CD8-positive, alpha-beta memory T cell (primary cell): Measurements from ENCODE around the gene PROM1. TPM values are rescaled to one million over a fixed set of nuclear protein-coding genes. Genes with fewer than 3 reads are reported as not detected.
A peak's percentile ranks its signal among the peaks of the same experiment; 100 is the strongest.

Experiments used
- CTCF ChIA-PET: fragments of 350-600 bp; sonication (Branson Sonifier 250); formaldehyde crosslinking; loops from one replicate; lab custom pipeline; 2021; ENCODE audit warnings: antibody characterized with exemption; lab: Charles Lee
- POLR2A ChIA-PET: fragments of 350-600 bp; sonication (Branson Sonifier 250); formaldehyde crosslinking; loops from one replicate; lab custom pipeline; 2021; ENCODE audit warnings: antibody characterized with exemption; lab: Charles Lee
- DNase-seq, 5 donors: peaks; one replicate each; pipeline versions ENCODE4 v3.0.0 to v3.0.0-alpha.2; 2020 to 2022; ENCODE audit warnings: mixed read lengths in 1 of 5
- H3K27ac ChIP-seq: one replicate; pipeline ENCODE4 v1.7.0; 2013; ENCODE audit warnings: low read depth, mild to moderate bottlenecking, low read length, moderate library complexity
- H3K27me3 ChIP-seq: 2 replicates; pipeline ENCODE4 v1.7.0; 2013; ENCODE audit warnings: low read length, mild to moderate bottlenecking; ENCODE audit not compliant: insufficient read depth, poor library complexity, severe bottlenecking
- H3K36me3 ChIP-seq: 2 replicates; pipeline ENCODE4 v1.7.0; 2013; ENCODE audit warnings: mild to moderate bottlenecking, low read length, moderate library complexity; ENCODE audit not compliant: insufficient read depth
- H3K4me1 ChIP-seq: 2 replicates; pipeline ENCODE4 v1.7.0; 2013; ENCODE audit warnings: mild to moderate bottlenecking, low read length, moderate library complexity; ENCODE audit not compliant: insufficient read depth
- H3K4me3 ChIP-seq: 2 replicates; pipeline ENCODE4 v1.7.0; 2013; ENCODE audit warnings: mild to moderate bottlenecking, low read length
- H3K9me3 ChIP-seq: 2 replicates; pipeline ENCODE4 v1.7.0; 2013; ENCODE audit warnings: mild to moderate bottlenecking, low read length
- H3K27ac Mint-ChIP-seq, 8 donors: one replicate each; pipeline ENCODE4 v1.8.0; 2020 to 2021; ENCODE audit warnings: mixed read lengths in 8 of 8, mild to moderate bottlenecking in 6 of 8, inconsistent platforms in 3 of 8, moderate library complexity in 3 of 8
- H3K27me3 Mint-ChIP-seq, 2 donors: one replicate each; pipeline ENCODE4 v1.8.0; 2020 to 2021; ENCODE audit warnings: mixed read lengths in 2 of 2, mild to moderate bottlenecking in 1 of 2, moderate library complexity in 1 of 2
- H3K36me3 Mint-ChIP-seq, 3 donors: one replicate each; pipeline ENCODE4 v1.8.0; 2020 to 2021; ENCODE audit warnings: mixed read lengths in 3 of 3, inconsistent platforms in 1 of 3, mild to moderate bottlenecking in 1 of 3
- H3K4me1 Mint-ChIP-seq, 3 donors: one replicate each; pipeline ENCODE4 v1.8.0; 2020 to 2021; ENCODE audit warnings: mixed read lengths in 3 of 3, inconsistent platforms in 1 of 3, mild to moderate bottlenecking in 1 of 3
- H3K4me3 Mint-ChIP-seq, 7 donors: one replicate each; pipeline ENCODE4 v1.8.0; 2020 to 2021; ENCODE audit warnings: mixed read lengths in 7 of 7, mild to moderate bottlenecking in 6 of 7, moderate library complexity in 4 of 7, inconsistent platforms in 2 of 7
- H3K9me3 Mint-ChIP-seq, 5 donors: one replicate each; pipeline ENCODE4 v1.8.0; 2020 to 2022; ENCODE audit warnings: mixed read lengths in 5 of 5, mild to moderate bottlenecking in 3 of 5, moderate library complexity in 2 of 5, inconsistent platforms in 1 of 5
- polyA plus RNA-seq: library from polyadenylated mRNA; unstranded; fragments of 300-500 nt; fragmentation: Illumina TruSeq; gene quantifications from one replicate; pipeline ENCODE4 v1.2.3, GENCODE V29; 2021
- total RNA-seq, 2 experiments: library from RNA; stranded (reverse); gene quantifications; one replicate each; pipeline ENCODE4 v1.2.3, GENCODE V29; 2021

PROM1 gene
- total and polyA plus RNA-seq, 3 experiments from 2014 or later: 0.72 TPM; not detected in 2

DNA sequence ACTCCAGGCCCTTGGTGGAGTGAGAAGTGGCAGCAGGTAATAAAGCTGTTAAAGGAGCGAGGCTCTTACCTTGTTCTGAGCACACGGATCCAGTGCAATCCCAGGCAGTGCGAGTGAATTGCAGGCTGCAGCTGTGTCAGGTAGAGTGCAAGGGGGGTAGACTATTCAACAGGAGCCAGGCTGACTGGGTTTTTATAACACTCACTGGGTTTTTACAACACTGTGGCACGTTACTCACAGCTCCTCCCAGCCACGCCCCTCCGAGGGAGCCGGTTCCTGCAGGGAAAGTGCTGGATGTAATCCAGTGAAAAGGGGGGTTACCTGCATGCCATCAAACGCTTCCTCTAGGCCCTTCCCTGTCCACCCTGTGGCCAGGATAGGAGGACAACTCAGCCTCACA, 145.6 kb downstream of the PROM1 start:
- ChIA-PET POLR2A (no interaction called here), CTCF (no interaction called here)
- DNase-seq: no peak
- H3K27ac ChIP-seq: no peak overlapping the region
- no peaks in the 10 kb centered on the region for H3K36me3 ChIP-seq
- no peaks in the 10 kb centered on the region for H3K9me3 ChIP-seq
- H3K36me3 Mint-ChIP-seq: no peaks in the 10 kb centered on the region
- H3K4me3 Mint-ChIP-seq: no peak overlapping the region
- no peaks in the 10 kb centered on the region for H3K9me3 Mint-ChIP-seq
- H3K4me1 ChIP-seq: no peaks in the 10 kb centered on the region
- H3K27me3 Mint-ChIP-seq: peaks cover 10 to 34% of the 10 kb centered on the region in 2 donors
- H3K4me1 Mint-ChIP-seq: no peaks in the 10 kb centered on the region
- H3K27me3 ChIP-seq: no peaks in the 10 kb centered on the region
- no peak overlapping the region for H3K27ac Mint-ChIP-seq
- no peak overlapping the region for H3K4me3 ChIP-seq

GRCh38 chr4:15936495-15936894, 147.3 kb downstream of the PROM1 start:
- no peaks in the 10 kb centered on the region for H3K4me1 Mint-ChIP-seq
- H3K9me3 Mint-ChIP-seq: no peaks in the 10 kb centered on the region
- H3K27ac Mint-ChIP-seq: no peak overlapping the region
- no peak overlapping the region for H3K27ac ChIP-seq
- ChIA-PET CTCF (interaction anchor here (1.7 kb wide), 1 partner anchor 131 kb away, joined by 3 read pairs; no protein-coding TSS in a partner anchor), POLR2A (no interaction called here)
- no peak overlapping the region for H3K4me3 Mint-ChIP-seq
- no peak for DNase-seq
- H3K4me3 ChIP-seq: no peak overlapping the region
- H3K36me3 Mint-ChIP-seq: no peaks in the 10 kb centered on the region
- peaks cover 10 to 41% of the 10 kb centered on the region in 2 donors for H3K27me3 Mint-ChIP-seq
- H3K4me1 ChIP-seq: no peaks in the 10 kb centered on the region
- H3K36me3 ChIP-seq: no peaks in the 10 kb centered on the region
- H3K9me3 ChIP-seq: no peaks in the 10 kb centered on the region
- H3K27me3 ChIP-seq: no peaks in the 10 kb centered on the region

DNA sequence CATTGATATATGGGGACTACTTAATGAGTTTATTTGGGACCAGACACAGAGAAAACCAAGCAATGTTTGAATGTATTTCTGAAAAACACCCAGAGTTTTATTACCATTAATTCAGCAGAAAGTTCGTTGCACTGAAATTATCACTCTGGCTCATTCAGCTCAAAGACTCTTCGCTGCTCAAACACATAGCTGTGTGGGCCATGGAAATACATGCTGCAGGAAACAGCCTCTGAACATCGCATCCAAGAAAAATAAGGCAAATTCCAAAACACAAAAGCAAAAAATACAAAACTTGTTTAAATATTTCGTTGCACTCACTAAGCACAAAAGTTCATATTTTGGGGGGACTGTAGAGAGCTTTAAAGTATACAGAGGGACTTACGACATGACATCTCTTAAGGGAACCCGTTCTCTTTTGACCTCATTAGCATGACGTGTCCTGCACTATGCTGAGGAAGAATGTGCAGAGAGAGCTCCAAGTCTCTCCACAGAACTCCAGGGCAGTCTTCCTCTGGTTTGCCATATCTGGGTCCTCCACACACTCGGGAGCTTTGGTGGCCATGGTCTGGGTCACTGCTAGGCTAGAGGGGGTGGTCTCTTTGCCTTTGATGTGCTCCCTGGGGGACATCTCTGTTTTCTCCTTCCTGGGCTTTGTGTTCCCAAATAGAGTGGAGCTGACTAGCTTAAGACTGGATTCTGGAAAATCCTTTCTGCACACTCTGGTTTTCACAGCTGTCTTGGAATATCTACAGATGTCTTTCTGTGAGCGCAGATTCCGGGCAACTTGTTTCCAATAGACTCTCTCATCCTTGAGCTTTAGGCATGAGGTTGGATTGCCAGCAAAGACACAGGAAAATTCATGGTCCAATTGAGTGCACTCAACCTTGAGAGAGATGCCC, 148.1 kb downstream of the PROM1 start:
- no peaks in the 10 kb centered on the region for H3K36me3 ChIP-seq
- H3K36me3 Mint-ChIP-seq: no peaks in the 10 kb centered on the region
- no peak for DNase-seq
- no peaks in the 10 kb centered on the region for H3K4me1 ChIP-seq
- ChIA-PET POLR2A (no interaction called here), CTCF (interaction anchor here (1.1 to 1.7 kb wide), 2 partner anchors 19 to 130 kb away, joined by 3 read pairs; no protein-coding TSS in a partner anchor)
- no peak overlapping the region for H3K4me3 Mint-ChIP-seq
- peaks cover 9 to 45% of the 10 kb centered on the region in 2 donors for H3K27me3 Mint-ChIP-seq
- H3K4me3 ChIP-seq: no peak overlapping the region
- no peaks in the 10 kb centered on the region for H3K4me1 Mint-ChIP-seq
- no peaks in the 10 kb centered on the region for H3K9me3 ChIP-seq
- no peaks in the 10 kb centered on the region for H3K9me3 Mint-ChIP-seq
- no peaks in the 10 kb centered on the region for H3K27me3 ChIP-seq
- no peak overlapping the region for H3K27ac Mint-ChIP-seq
- H3K27ac ChIP-seq: no peak overlapping the region

- POLR2A ChIA-PET: no interaction called here
- no peak overlapping the region for H3K4me3 Mint-ChIP-seq
- no peaks in the 10 kb centered on the region for H3K4me1 Mint-ChIP-seq
- Histone ChIP-seq H3K4me1 (no peaks in the 10 kb centered on the region), H3K4me3 (no peak overlapping the region), H3K27ac (no peak overlapping the region), H3K36me3 (no peaks in the 10 kb centered on the region), H3K9me3 (no peaks in the 10 kb centered on the region), H3K27me3 (no peaks in the 10 kb centered on the region)
- H3K36me3 Mint-ChIP-seq: no peaks in the 10 kb centered on the region
- no peak for DNase-seq
- peaks cover 7 to 44% of the 10 kb centered on the region in 2 donors for H3K27me3 Mint-ChIP-seq
- H3K9me3 Mint-ChIP-seq: no peaks in the 10 kb centered on the region
- peak overlapping the region in 1 of 8 donors; percentile 18 for H3K27ac Mint-ChIP-seq
- CTCF ChIA-PET: interaction anchor here (0.9 kb wide), 1 partner anchor 22 kb away, joined by 3 read pairs; no protein-coding TSS in a partner anchor
Measured at GRCh38 chr4:15934259-15934658, 149.6 kb downstream of the PROM1 start.

DNA sequence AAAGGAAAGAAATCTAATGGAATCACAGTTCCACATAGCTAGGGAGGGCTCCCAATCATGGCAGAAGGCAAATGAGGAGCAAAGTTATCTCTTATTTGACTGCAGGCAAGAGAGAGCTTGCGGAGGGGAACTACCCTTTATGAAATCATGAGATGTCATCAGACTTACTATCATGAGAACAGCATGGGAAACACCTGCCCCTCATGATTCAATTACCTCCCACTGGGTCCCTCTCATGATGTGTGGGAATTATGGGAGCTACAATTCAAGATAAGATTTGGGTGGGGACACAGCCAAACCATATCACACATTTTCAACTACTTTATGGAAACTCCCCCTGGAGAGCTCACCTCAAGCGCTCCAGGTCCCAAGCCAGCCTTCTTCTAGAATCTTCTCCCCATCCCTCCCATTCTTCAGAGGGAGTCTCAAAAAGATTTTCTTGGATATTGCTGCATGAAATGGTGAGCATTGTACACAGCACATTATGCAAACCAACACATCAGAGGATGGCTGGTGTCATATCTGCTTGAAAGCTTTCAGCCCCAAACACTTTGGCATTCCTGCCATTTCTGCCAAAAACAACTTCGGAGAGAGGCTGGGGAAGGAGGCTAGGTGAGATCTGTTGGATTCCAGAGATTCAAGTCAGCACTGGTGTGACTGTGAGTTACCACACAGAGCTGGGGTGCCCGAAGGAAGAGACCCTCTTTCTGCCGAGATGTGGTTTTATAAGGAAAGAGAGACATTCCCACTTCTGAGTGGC, 152.2 kb downstream of the PROM1 start:
- no peaks in the 10 kb centered on the region for H3K4me1 Mint-ChIP-seq
- H3K27me3 Mint-ChIP-seq: peaks cover 7 to 36% of the 10 kb centered on the region in 2 donors
- no peaks in the 10 kb centered on the region for H3K9me3 Mint-ChIP-seq
- H3K27ac ChIP-seq: no peak overlapping the region
- H3K27me3 ChIP-seq: no peaks in the 10 kb centered on the region
- no peak overlapping the region for H3K4me3 Mint-ChIP-seq
- H3K4me1 ChIP-seq: no peaks in the 10 kb centered on the region
- CTCF ChIA-PET: no interaction called here
- H3K27ac Mint-ChIP-seq: no peak overlapping the region
- no peaks in the 10 kb centered on the region for H3K36me3 Mint-ChIP-seq
- H3K36me3 ChIP-seq: no peaks in the 10 kb centered on the region
- no peaks in the 10 kb centered on the region for H3K9me3 ChIP-seq
- POLR2A ChIA-PET: no interaction called here
- no peak overlapping the region for H3K4me3 ChIP-seq
- DNase-seq: no peak

DNA sequence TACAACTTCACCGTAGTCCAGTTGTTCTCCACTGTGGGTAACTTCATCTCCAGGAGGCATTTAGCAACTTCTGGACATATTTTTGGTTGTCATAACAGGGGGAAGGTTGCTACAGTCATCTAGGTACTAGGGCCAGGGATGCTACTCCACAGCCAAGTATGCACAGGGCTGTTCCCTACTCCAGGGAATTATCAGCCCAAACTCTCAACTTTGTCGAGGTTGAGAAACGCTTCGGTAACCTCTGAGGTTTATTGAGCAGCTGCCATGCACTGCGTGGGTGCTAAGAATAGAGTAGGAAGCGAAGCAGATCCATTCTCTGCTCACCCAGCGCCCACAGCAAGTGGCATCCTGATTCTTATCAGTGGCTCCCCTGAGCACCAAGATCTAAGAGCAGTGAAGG, 153.5 kb downstream of the PROM1 start:
- DNase-seq: no peak
- Histone ChIP-seq H3K27me3 (no peaks in the 10 kb centered on the region), H3K36me3 (no peaks in the 10 kb centered on the region), H3K9me3 (no peaks in the 10 kb centered on the region), H3K4me1 (no peaks in the 10 kb centered on the region), H3K4me3 (no peak overlapping the region), H3K27ac (no peak overlapping the region)
- Mint-ChIP-seq H3K9me3 (no peaks in the 10 kb centered on the region), H3K27ac (no peak overlapping the region), H3K4me1 (no peaks in the 10 kb centered on the region), H3K36me3 (no peaks in the 10 kb centered on the region), H3K4me3 (no peak overlapping the region), H3K27me3 (peaks cover 7 to 39% of the 10 kb centered on the region in 2 donors)
- POLR2A ChIA-PET: no interaction called here
- CTCF ChIA-PET: no interaction called here

- Mint-ChIP-seq H3K27ac (no peak overlapping the region), H3K4me1 (no peaks in the 10 kb centered on the region)
- CTCF ChIA-PET: no interaction called here
Measured at GRCh38 chr4:15929540-15929939, 154.3 kb downstream of the PROM1 start.

DNA sequence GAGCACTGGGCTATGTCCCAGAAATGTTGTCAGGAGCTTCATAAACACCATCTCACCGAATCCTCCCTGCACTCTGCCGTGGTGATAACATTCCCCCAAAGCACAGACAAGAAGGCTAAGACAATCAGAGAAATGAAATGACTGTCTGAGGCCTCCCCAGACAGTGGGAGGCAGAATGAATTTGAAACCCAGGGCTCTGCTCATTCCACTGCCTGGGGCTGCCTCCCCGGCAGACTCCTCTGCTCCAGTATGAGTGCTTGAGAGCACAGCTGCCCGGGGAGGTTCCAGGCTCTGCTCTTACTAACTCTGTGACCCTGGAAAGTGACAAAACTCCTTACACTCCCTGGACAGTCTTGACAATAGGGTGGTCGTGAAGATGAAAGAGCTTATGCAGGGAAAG, 154.9 kb downstream of the PROM1 start:
- Histone ChIP-seq H3K36me3 (no peaks in the 10 kb centered on the region), H3K4me3 (no peak overlapping the region), H3K9me3 (no peaks in the 10 kb centered on the region), H3K4me1 (no peaks in the 10 kb centered on the region), H3K27me3 (no peaks in the 10 kb centered on the region), H3K27ac (no peak overlapping the region)
- peak overlapping the region in 1 of 8 donors; percentile 29 for H3K27ac Mint-ChIP-seq
- DNase-seq: no peak
- H3K4me3 Mint-ChIP-seq: no peak overlapping the region
- peaks cover 4 to 35% of the 10 kb centered on the region in 2 donors for H3K27me3 Mint-ChIP-seq
- no peaks in the 10 kb centered on the region for H3K36me3 Mint-ChIP-seq
- ChIA-PET POLR2A (no interaction called here), CTCF (no interaction called here)
- no peaks in the 10 kb centered on the region for H3K9me3 Mint-ChIP-seq
- no peaks in the 10 kb centered on the region for H3K4me1 Mint-ChIP-seq

More at GRCh38 chr4:15929540-15929939, 154.3 kb downstream of the PROM1 start:
- Mint-ChIP-seq H3K27me3 (peaks cover 7 to 35% of the 10 kb centered on the region in 2 donors), H3K4me3 (no peak overlapping the region), H3K36me3 (no peaks in the 10 kb centered on the region), H3K9me3 (no peaks in the 10 kb centered on the region)
- no peak overlapping the region for H3K4me3 ChIP-seq
- H3K27me3 ChIP-seq: no peaks in the 10 kb centered on the region
- DNase-seq: no peak
- H3K27ac ChIP-seq: no peak overlapping the region
- POLR2A ChIA-PET: no interaction called here
- no peaks in the 10 kb centered on the region for H3K36me3 ChIP-seq
- no peaks in the 10 kb centered on the region for H3K4me1 ChIP-seq
- H3K9me3 ChIP-seq: no peaks in the 10 kb centered on the region
